Activated naive CD4-positive, alpha-beta T cell treated with anti-CD3 and anti-CD28 coated beads, Interleukin-2, amount 10 ng/mL, durations not matched to agents 7 days and 5 days (primary cell): ENCODE measurements around the gene AHDC1.
"Not testable (repeated sequence)": the region's sequence is repeated elsewhere in the genome, so short reads cannot be mapped to it uniquely, and the experiment has no call there.

Experiments used
- CTCF ChIA-PET: fragments of 350-600 bp; sonication (Branson Sonifier 250); formaldehyde crosslinking; loops from one replicate; lab custom pipeline; 2021; ENCODE audit warnings: antibody characterized with exemption; lab: Charles Lee
- DNase-seq: peaks from one replicate; pipeline ENCODE4 v3.0.0-alpha.2; 2020
- H3K27ac Mint-ChIP-seq: one replicate; pipeline ENCODE4 v1.8.0; 2021; ENCODE audit warnings: mild to moderate bottlenecking, moderate library complexity, mixed read lengths
- H3K27me3 Mint-ChIP-seq: one replicate; pipeline ENCODE4 v1.8.0; 2021; ENCODE audit warnings: mild to moderate bottlenecking, mixed read lengths
- H3K36me3 Mint-ChIP-seq: one replicate; pipeline ENCODE4 v1.8.0; 2021; ENCODE audit warnings: mixed read lengths
- H3K4me1 Mint-ChIP-seq: one replicate; pipeline ENCODE4 v1.8.0; 2021; ENCODE audit warnings: mixed read lengths
- H3K4me3 Mint-ChIP-seq: one replicate; pipeline ENCODE4 v1.8.0; 2021; ENCODE audit warnings: mild to moderate bottlenecking, moderate library complexity, mixed read lengths
- H3K9me3 Mint-ChIP-seq: one replicate; pipeline ENCODE4 v1.8.0; 2021; ENCODE audit warnings: mixed read lengths

Gene AHDC1

GRCh38 chr1:27626031-27626935, 22.3 kb upstream of the AHDC1 start:
- H3K36me3 Mint-ChIP-seq, result no peaks in the 10 kb centered on the region
- no peak overlapping the region for H3K27ac Mint-ChIP-seq
- no peaks in the 10 kb centered on the region for H3K9me3 Mint-ChIP-seq
- CTCF ChIA-PET, result no interaction called here
- H3K4me1 Mint-ChIP-seq, result peaks cover 31% of the 10 kb centered on the region
- no peak overlapping the region for H3K4me3 Mint-ChIP-seq
- peaks cover 32% of the 10 kb centered on the region for H3K27me3 Mint-ChIP-seq
- no peak for DNase-seq

- Mint-ChIP-seq H3K4me3 (no peak overlapping the region), H3K4me1 (peaks cover 22% of the 10 kb centered on the region), H3K27ac (no peak overlapping the region), H3K36me3 (no peaks in the 10 kb centered on the region), H3K9me3 (no peaks in the 10 kb centered on the region), H3K27me3 (peaks cover 22% of the 10 kb centered on the region)
- DNase-seq, result no peak
- CTCF ChIA-PET, result interaction anchor here (0.9 to 1.0 kb wide), 2 partner anchors 14 to 20 kb away, joined by 4 read pairs; no protein-coding TSS in a partner anchor
Observed at GRCh38 chr1:27624467-27625178, 20.7 kb upstream of the AHDC1 start.

GRCh38 chr1:27623327-27624212, 19.6 kb upstream of the AHDC1 start:
- Mint-ChIP-seq H3K36me3 (no peaks in the 10 kb centered on the region), H3K4me1 (peaks cover 19% of the 10 kb centered on the region), H3K27me3 (peaks cover 14% of the 10 kb centered on the region), H3K9me3 (no peaks in the 10 kb centered on the region), H3K27ac (no peak overlapping the region), H3K4me3 (no peak overlapping the region)
- CTCF ChIA-PET, result no interaction called here
- DNase-seq, result no peak

GRCh38 chr1:27622828-27623227, 18.9 kb upstream of the AHDC1 start:
- no peaks in the 10 kb centered on the region for H3K9me3 Mint-ChIP-seq
- H3K36me3 Mint-ChIP-seq, result no peaks in the 10 kb centered on the region
- no peak overlapping the region for H3K27ac Mint-ChIP-seq
- H3K27me3 Mint-ChIP-seq, result peaks cover 13% of the 10 kb centered on the region
- H3K4me1 Mint-ChIP-seq, result peaks cover 25% of the 10 kb centered on the region
- CTCF ChIA-PET, result no interaction called here
- H3K4me3 Mint-ChIP-seq, result no peak overlapping the region
- no peak for DNase-seq

- H3K27me3 Mint-ChIP-seq, result peaks cover 13% of the 10 kb centered on the region
- H3K36me3 Mint-ChIP-seq, result peaks cover 2% of the 10 kb centered on the region
- peaks cover 32% of the 10 kb centered on the region for H3K4me1 Mint-ChIP-seq
- H3K4me3 Mint-ChIP-seq, result no peak overlapping the region
- DNase-seq, result no peak
- CTCF ChIA-PET, result interaction anchor here (0.9 kb wide), 1 partner anchor 44 kb away, joined by 3 read pairs; no protein-coding TSS in a partner anchor
- no peaks in the 10 kb centered on the region for H3K9me3 Mint-ChIP-seq
- no peak overlapping the region for H3K27ac Mint-ChIP-seq
Observed at GRCh38 chr1:27621051-27621920, 17.3 kb upstream of the AHDC1 start.

GRCh38 chr1:27619782-27620438, 16.0 kb upstream of the AHDC1 start:
- H3K27ac Mint-ChIP-seq, H3K9me3 Mint-ChIP-seq, H3K4me3 Mint-ChIP-seq, H3K36me3 Mint-ChIP-seq, DNase-seq: not testable (repeated sequence)
- Mint-ChIP-seq H3K27me3 (peaks cover 13% of the 10 kb centered on the region), H3K4me1 (peaks cover 40% of the 10 kb centered on the region)
- CTCF ChIA-PET, result interaction anchor here (1.1 to 4.0 kb wide), 4 partner anchors 10 to 42 kb away, joined by 3 to 46 read pairs (median 4); no protein-coding TSS in a partner anchor

GRCh38 chr1:27618341-27619082, 14.6 kb upstream of the AHDC1 start:
- H3K4me1 Mint-ChIP-seq, result peaks cover 50% of the 10 kb centered on the region
- no peaks in the 10 kb centered on the region for H3K9me3 Mint-ChIP-seq
- peaks cover 2% of the 10 kb centered on the region for H3K36me3 Mint-ChIP-seq
- peak; percentile 72 for DNase-seq
- peaks cover 13% of the 10 kb centered on the region for H3K27me3 Mint-ChIP-seq
- H3K4me3 Mint-ChIP-seq, result no peak overlapping the region
- peak overlapping the region; percentile 77 for H3K27ac Mint-ChIP-seq
- CTCF ChIA-PET, result interaction anchor here (0.6 to 4.0 kb wide), 7 partner anchors 12 to 51 kb away, joined by 3 to 46 read pairs (median 4); no protein-coding TSS in a partner anchor

GRCh38 chr1:27617420-27617819, 13.5 kb upstream of the AHDC1 start:
- DNase-seq, result no peak
- H3K27ac Mint-ChIP-seq, result peak overlapping the region; percentile 77
- CTCF ChIA-PET, result interaction anchor here (1.3 to 4.0 kb wide), 3 partner anchors 11 to 44 kb away, joined by 4 to 46 read pairs (median 14); no protein-coding TSS in a partner anchor
- H3K4me1 Mint-ChIP-seq, result peaks cover 50% of the 10 kb centered on the region
- peaks cover 2% of the 10 kb centered on the region for H3K36me3 Mint-ChIP-seq
- H3K27me3 Mint-ChIP-seq, result peaks cover 9% of the 10 kb centered on the region
- no peaks in the 10 kb centered on the region for H3K9me3 Mint-ChIP-seq
- H3K4me3 Mint-ChIP-seq, result no peak overlapping the region

- no peak overlapping the region for H3K27ac Mint-ChIP-seq
- no peak overlapping the region for H3K4me3 Mint-ChIP-seq
- no peak for DNase-seq
- peaks cover 2% of the 10 kb centered on the region for H3K36me3 Mint-ChIP-seq
- peaks cover 6% of the 10 kb centered on the region for H3K27me3 Mint-ChIP-seq
- no peaks in the 10 kb centered on the region for H3K9me3 Mint-ChIP-seq
- CTCF ChIA-PET, result interaction anchor here (0.6 to 4.0 kb wide), 8 partner anchors 10 to 194 kb away, joined by 3 to 46 read pairs (median 4); no protein-coding TSS in a partner anchor
- peaks cover 50% of the 10 kb centered on the region for H3K4me1 Mint-ChIP-seq
Observed at GRCh38 chr1:27616441-27616840, 12.5 kb upstream of the AHDC1 start.

- no peak overlapping the region for H3K27ac Mint-ChIP-seq
Observed at GRCh38 chr1:27615346-27616192, 11.6 kb upstream of the AHDC1 start.

More at GRCh38 chr1:27615346-27616192, 11.6 kb upstream of the AHDC1 start:
- no peak overlapping the region for H3K4me3 Mint-ChIP-seq
- no peaks in the 10 kb centered on the region for H3K9me3 Mint-ChIP-seq
- peaks cover 2% of the 10 kb centered on the region for H3K36me3 Mint-ChIP-seq
- no peak for DNase-seq
- CTCF ChIA-PET, result interaction anchor here (0.9 to 4.0 kb wide), 7 partner anchors 9 to 193 kb away, joined by 3 to 46 read pairs (median 3); no protein-coding TSS in a partner anchor
- peaks cover 4% of the 10 kb centered on the region for H3K27me3 Mint-ChIP-seq
- peaks cover 53% of the 10 kb centered on the region for H3K4me1 Mint-ChIP-seq
